OCI-LY7 (cell line): Measurements from ENCODE around the gene ALG1L2. TPM values are rescaled to one million over a fixed set of nuclear protein-coding genes. Genes with fewer than 3 reads are reported as not detected.
"Not testable (repeated sequence)": the region's sequence is repeated elsewhere in the genome, so short reads cannot be mapped to it uniquely, and the experiment has no call there.

Source experiments
- BruUV-seq: library from RNA; stranded (reverse); fragments of 400-500 nt; replicated peaks from 2 replicates; lab custom pipeline; 2021; lab: Mats Ljungman, UMichigan
- CTCF ChIA-PET: fragments of 300-600 bp; sonication (Branson Sonifier 250); formaldehyde crosslinking; loops from one replicate; lab custom pipeline; 2022; ENCODE audit warnings: antibody characterized with exemption; ENCODE audit not compliant: unreplicated experiment; lab: Charles Lee
- POLR2A ChIA-PET: fragments of 300-600 bp; sonication (Branson Sonifier 250); formaldehyde crosslinking; loops from one replicate; lab custom pipeline; 2022; ENCODE audit warnings: antibody characterized with exemption; lab: Charles Lee
- DNase-seq: peaks from one replicate; pipeline ENCODE4 v3.0.0-alpha.2; 2015; ENCODE audit warnings: low spot score
- H2AFZ ChIP-seq: fragments of 200-600 bp; sonication (generic), shearing (Covaris generic); 2 replicates; pipeline ENCODE4 v1.6.1; 2014; ENCODE audit warnings: mild to moderate bottlenecking, antibody characterized with exemption, low read length, moderate library complexity
- H3K27ac ChIP-seq: fragments of 200-600 bp; sonication (generic); 2 replicates; pipeline ENCODE4 v1.5.1; 2014; ENCODE audit warnings: mixed run types, low read depth, mild to moderate bottlenecking, moderate library complexity, low read length, inconsistent platforms; ENCODE audit not compliant: poor library complexity, severe bottlenecking
- H3K36me3 ChIP-seq: fragments of 200-600 bp; sonication (generic); 2 replicates; pipeline ENCODE4 v1.6.1; 2014; ENCODE audit warnings: mild to moderate bottlenecking, antibody characterized with exemption, low read length, moderate library complexity, mixed read lengths; ENCODE audit not compliant: insufficient read depth
- H3K4me1 ChIP-seq: fragments of 200-600 bp; sonication (generic); 2 replicates; pipeline ENCODE4 v1.5.1; 2014; ENCODE audit warnings: mild to moderate bottlenecking, low read length; ENCODE audit not compliant: insufficient read depth, poor library complexity, severe bottlenecking
- H3K4me2 ChIP-seq: fragments of 200-600 bp; sonication (generic); 2 replicates; pipeline ENCODE4 v1.6.1; 2014; ENCODE audit warnings: mild to moderate bottlenecking, low read length
- H3K4me3 ChIP-seq: fragments of 200-600 bp; sonication (generic); 2 replicates; pipeline ENCODE4 v1.5.1; 2014; ENCODE audit warnings: mild to moderate bottlenecking, low read depth, low read length; ENCODE audit not compliant: poor library complexity, severe bottlenecking
- H3K79me2 ChIP-seq: fragments of 200-600 bp; sonication (generic); 2 replicates; pipeline ENCODE4 v1.6.1; 2016; ENCODE audit warnings: low read depth, mild to moderate bottlenecking, low read length, moderate library complexity, mixed read lengths; ENCODE audit not compliant: insufficient read depth
- H3K9me2 ChIP-seq: fragments of 200-600 bp; sonication (generic); 2 replicates; pipeline ENCODE4 v1.6.1; 2016; ENCODE audit warnings: mild to moderate bottlenecking, low read length, mixed read lengths; ENCODE audit not compliant: insufficient read depth
- H3K9me3 ChIP-seq: fragments of 200-600 bp; sonication (generic); 2 replicates; pipeline ENCODE4 v1.6.1; 2014; ENCODE audit warnings: mild to moderate bottlenecking, mixed run types, low read length, mixed read lengths
- H4K20me1 ChIP-seq: fragments of 200-600 bp; sonication (generic); 2 replicates; pipeline ENCODE4 v1.6.1; 2014; ENCODE audit warnings: mild to moderate bottlenecking, antibody characterized with exemption, low read length, moderate library complexity, mixed read lengths; ENCODE audit not compliant: insufficient read depth
- EZH2phosphoT487 ChIP-seq: fragments of 200-600 bp; sonication (generic); IDR thresholded peaks from 2 replicates; pipeline ENCODE4 v1.6.1; 2018; ENCODE audit warnings: low read depth, borderline replicate concordance, mild to moderate bottlenecking, mixed run types, antibody characterized with exemption, low read length, moderate library complexity, mixed read lengths
- intact Hi-C: fragments of 100-400 bp; cut with micrococcal nuclease; formaldehyde crosslinking; loops from one replicate; pipeline ENCODE4 v1.10.0; 2022; ENCODE audit not compliant: unreplicated experiment
- total RNA-seq, 2 experiments: library from RNA; depleted of rRNA in 1 of 2; stranded (reverse); fragments of >200 nt in 1 of 2; shearing (Covaris generic) in 1 of 2; gene quantifications; 2 replicates each; pipeline ENCODE4 v1.2.3, GENCODE V29; 2014 to 2022
- TF ChIP-seq, protein P1 (sequence below): fragments of 200-600 bp; sonication (generic); conservative IDR thresholded peaks from 2 replicates; pipeline ENCODE4 v1.5.1; 2014; ENCODE audit warnings: mild to moderate bottlenecking, antibody characterized with exemption, low read length, moderate library complexity, mixed read lengths

The ALG1L2 gene
- total RNA-seq, 2 experiments from 2014 or later: 2.8 TPM; not detected in 1

DNA sequence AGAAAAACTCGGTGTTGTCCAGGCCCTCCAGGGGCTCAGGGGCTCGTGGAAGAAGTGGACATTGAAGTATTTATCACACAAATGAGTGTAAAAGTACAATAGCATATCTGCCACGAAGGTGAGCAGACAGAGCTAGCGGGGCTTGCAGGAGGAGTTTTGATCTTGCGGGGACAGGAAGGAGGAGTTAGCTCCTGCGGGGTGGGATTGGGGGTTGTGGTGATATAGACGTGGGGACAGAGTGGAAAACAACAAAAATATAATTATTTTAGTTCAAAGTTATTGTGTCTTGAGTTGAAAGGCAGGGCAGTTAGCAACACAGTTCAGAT lies 31.1 kb downstream of the ALG1L2 start:
- H4K20me1 ChIP-seq, H3K36me3 ChIP-seq, H3K4me1 ChIP-seq, CTCF ChIA-PET, BruUV-seq, DNase-seq, H3K9me2 ChIP-seq, H3K27ac ChIP-seq, H3K9me3 ChIP-seq, H3K79me2 ChIP-seq, intact Hi-C loops: not testable (repeated sequence)
- peak overlapping the region; percentile 69 for H3K4me2 ChIP-seq
- H3K4me3 ChIP-seq: peak overlapping the region; percentile 85
- POLR2A ChIA-PET: interaction anchor here (3.1 kb wide), 1 partner anchor 19 kb away, joined by 12 read pairs; no protein-coding TSS in a partner anchor
- peak overlapping the region; percentile 10; the same call in 1 of the 2 replicates for H2AFZ ChIP-seq

DNA sequence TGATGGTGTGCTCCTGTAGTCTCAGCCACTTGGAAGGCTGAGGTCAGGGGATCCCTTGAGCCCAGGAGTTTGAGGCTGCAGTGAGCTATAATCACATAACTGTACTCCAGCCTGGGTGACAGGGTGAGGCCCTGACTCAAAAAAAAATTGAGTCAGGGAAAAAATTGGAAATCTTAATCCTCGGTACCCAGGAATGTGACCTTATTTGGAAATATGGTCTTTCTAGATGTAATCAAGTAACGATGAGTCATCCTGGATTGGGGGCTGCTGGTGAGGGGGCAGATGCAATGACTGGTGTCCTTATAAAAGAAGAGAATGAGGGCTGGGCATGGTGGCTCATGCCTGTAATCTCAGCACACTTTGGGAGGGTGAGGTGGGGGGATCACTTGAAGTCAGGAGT lies 33.8 kb downstream of the ALG1L2 start:
- H3K27ac ChIP-seq, H3K9me2 ChIP-seq, CTCF ChIA-PET, intact Hi-C loops, DNase-seq, BruUV-seq, H3K4me2 ChIP-seq, H3K36me3 ChIP-seq, POLR2A ChIA-PET, H4K20me1 ChIP-seq, H2AFZ ChIP-seq, H3K4me3 ChIP-seq, H3K79me2 ChIP-seq, H3K4me1 ChIP-seq, H3K9me3 ChIP-seq: not testable (repeated sequence)

DNA sequence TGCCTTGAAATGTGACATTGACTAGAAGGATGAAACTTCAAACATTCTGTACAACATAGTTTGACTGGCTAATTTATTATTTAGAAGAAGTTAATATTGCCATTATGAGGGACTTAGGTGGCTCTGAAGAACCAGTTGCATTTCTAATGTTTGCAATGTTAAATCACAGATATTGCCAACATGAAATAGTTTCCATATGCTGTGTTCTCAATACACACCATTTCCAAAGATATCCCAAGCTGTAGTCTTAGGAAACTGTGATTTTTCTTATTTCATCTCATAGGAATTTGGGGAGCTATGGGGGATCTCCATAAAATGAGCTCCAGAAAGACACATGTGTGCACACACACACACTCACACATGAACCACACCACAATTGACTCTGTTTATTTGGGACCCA lies 36.3 kb downstream of the ALG1L2 start:
- ChIA-PET CTCF (no interaction called here), POLR2A (no interaction called here)
- BruUV-seq: no TSS peak

GRCh38 chr3:130119824-130120223 lies 38.2 kb downstream of the ALG1L2 start:
- H3K79me2 ChIP-seq, H3K36me3 ChIP-seq, H3K4me1 ChIP-seq, H2AFZ ChIP-seq, CTCF ChIA-PET, DNase-seq, H3K9me3 ChIP-seq, H4K20me1 ChIP-seq, H3K9me2 ChIP-seq, POLR2A ChIA-PET, BruUV-seq, H3K27ac ChIP-seq, H3K4me3 ChIP-seq, intact Hi-C loops, H3K4me2 ChIP-seq: not testable (repeated sequence)

More for the DNA sequence above, 36.3 kb downstream of the ALG1L2 start:
- TF ChIP-seq, protein P1, sequence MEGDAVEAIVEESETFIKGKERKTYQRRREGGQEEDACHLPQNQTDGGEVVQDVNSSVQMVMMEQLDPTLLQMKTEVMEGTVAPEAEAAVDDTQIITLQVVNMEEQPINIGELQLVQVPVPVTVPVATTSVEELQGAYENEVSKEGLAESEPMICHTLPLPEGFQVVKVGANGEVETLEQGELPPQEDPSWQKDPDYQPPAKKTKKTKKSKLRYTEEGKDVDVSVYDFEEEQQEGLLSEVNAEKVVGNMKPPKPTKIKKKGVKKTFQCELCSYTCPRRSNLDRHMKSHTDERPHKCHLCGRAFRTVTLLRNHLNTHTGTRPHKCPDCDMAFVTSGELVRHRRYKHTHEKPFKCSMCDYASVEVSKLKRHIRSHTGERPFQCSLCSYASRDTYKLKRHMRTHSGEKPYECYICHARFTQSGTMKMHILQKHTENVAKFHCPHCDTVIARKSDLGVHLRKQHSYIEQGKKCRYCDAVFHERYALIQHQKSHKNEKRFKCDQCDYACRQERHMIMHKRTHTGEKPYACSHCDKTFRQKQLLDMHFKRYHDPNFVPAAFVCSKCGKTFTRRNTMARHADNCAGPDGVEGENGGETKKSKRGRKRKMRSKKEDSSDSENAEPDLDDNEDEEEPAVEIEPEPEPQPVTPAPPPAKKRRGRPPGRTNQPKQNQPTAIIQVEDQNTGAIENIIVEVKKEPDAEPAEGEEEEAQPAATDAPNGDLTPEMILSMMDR: no peak
- no peak for TF ChIP-seq EZH2phosphoT487
- Histone ChIP-seq H3K9me2 (no peaks in the 10 kb centered on the region), H3K27ac (no peak overlapping the region), H3K36me3 (no peaks in the 10 kb centered on the region), H3K4me2 (no peak overlapping the region), H3K79me2 (no peaks in the 10 kb centered on the region), H3K9me3 (no peaks in the 10 kb centered on the region), H3K4me3 (no peak overlapping the region), H3K4me1 (no peaks in the 10 kb centered on the region), H4K20me1 (no peaks in the 10 kb centered on the region), H2AFZ (no peak overlapping the region)
- no peak for DNase-seq
- intact Hi-C loops: no loop called here

DNA sequence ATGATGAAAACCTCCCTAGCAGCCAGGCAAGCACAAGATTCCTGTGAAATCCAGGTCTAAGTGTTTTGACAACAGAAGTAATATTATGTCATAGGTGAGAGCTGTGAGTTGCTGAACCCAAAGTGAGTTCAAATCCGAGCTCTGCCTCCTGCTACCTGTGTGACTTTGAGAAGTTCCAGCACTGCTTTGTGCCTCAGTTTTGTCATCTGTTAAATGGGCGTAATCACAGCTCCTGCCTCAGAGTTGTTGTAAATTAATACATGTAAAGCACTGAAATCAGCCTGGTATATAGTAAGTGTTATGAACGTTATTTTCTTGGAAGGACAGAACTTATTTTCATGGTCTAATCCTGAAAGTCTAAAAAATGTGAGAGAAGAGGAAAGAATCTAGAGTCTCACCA lies 38.7 kb downstream of the ALG1L2 start:
- H3K4me3 ChIP-seq, CTCF ChIA-PET, H4K20me1 ChIP-seq, H3K79me2 ChIP-seq, POLR2A ChIA-PET, H3K4me1 ChIP-seq, DNase-seq, H3K9me2 ChIP-seq, intact Hi-C loops, H3K9me3 ChIP-seq, H3K4me2 ChIP-seq, BruUV-seq, H3K36me3 ChIP-seq, H3K27ac ChIP-seq, H2AFZ ChIP-seq: not testable (repeated sequence)
